Measurements from ENCODE around the gene GHRH. TPM values are rescaled to one million over a fixed set of nuclear protein-coding genes. Genes with fewer than 3 reads are reported as not detected.
A peak's percentile ranks its signal among the peaks of the same experiment; 100 is the strongest.

The GHRH gene
- total and polyA plus RNA-seq, 2 of the 4 experiments (the other 2 are of a cell fraction) = not detected

DNA sequence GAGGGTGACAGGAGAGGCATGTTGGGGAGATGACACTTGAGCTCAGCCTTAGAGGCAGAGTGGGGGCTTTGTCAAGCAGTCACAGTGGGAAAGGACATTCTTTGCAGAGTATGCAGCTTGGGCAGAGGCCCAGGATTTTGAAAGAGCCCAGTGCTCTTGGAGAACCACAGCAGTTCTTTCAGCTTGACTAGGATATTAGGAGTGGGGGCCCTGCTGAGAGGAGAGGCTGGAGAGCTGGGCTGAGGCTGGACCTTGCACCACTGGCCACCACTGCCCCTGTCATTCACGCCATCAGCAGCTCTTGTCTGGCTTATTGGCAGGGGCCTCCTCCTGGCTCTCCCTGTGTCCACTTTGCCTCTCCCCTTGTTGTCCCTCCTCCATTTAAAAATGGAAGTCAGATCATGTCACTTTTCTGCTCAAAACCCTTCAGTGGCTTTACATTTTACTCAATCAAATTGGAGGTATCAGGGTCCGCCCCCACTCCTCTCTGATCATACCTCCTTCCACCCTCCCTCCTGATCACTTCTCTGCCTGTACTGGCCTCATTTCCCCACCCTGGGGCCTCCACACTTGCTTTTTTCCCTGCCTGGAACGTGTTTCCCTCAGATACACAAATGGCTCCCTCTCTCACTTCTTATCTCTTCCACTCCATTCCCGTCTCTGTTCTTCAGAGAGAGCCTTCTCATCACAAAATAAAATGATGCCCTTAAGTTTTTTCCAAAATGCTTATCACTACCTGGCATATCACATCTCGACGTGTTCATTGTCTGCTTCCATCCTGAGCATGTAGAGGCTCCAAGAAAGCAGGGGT lies 38.3 kb upstream of the GHRH start:
- Histone ChIP-seq H3K14ac (replicated peaks; ENCODE audit: low read depth, low read length) (peak overlapping the region; percentile 26; the same call in 1 of the 2 replicates), H3K23ac (ENCODE audit: low read depth, low read length) (peak overlapping the region; percentile 18; the same call in 1 of the 2 replicates), H2BK120ac (ENCODE audit: low read depth, low read length) (peak overlapping the region; percentile 74), H3K9ac (ENCODE audit: low read depth, low read length) (no peak overlapping the region), H4K20me1 (ENCODE audit: insufficient read depth, low read length) (peaks cover 20% of the 10 kb centered on the region; the same call in 1 of the 2 replicates), H3K27ac (ENCODE audit: insufficient read depth, low read length) (peak overlapping the region; percentile 81), H3K9me1 (ENCODE audit: insufficient read depth, low read length) (peaks cover 44% of the 10 kb centered on the region), H3K36me3 (ENCODE audit: control insufficient read depth, insufficient read depth, low read length) (peaks cover 20% of the 10 kb centered on the region), H3K4me1 (ENCODE audit: control insufficient read depth, insufficient read depth, low read length) (peaks cover 22% of the 10 kb centered on the region), H3K4ac (ENCODE audit: low read depth, low read length) (peak overlapping the region; percentile 65), H3K79me1 (ENCODE audit: low read depth in 1 of 2, low read length in 2 of 2) (peaks cover 46 to 73% of the 10 kb centered on the region in 2 experiments), H3K27me3 (ENCODE audit: control insufficient read depth, insufficient read depth, low read length) (no peaks in the 10 kb centered on the region), H3K56ac (ENCODE audit: extremely low read depth, insufficient read depth, low read length) (no peak overlapping the region), H4K91ac (ENCODE audit: insufficient read depth, low read depth, low read length) (peak overlapping the region; percentile 57; the same call in 1 of the 2 replicates), H4K5ac (ENCODE audit: low read depth, low read length) (peak overlapping the region; percentile 47; the same call in 1 of the 2 replicates), H2BK15ac (ENCODE audit: low read depth, low read length) (peak overlapping the region; percentile 45; the same call in 2 of the 3 replicates), H2BK5ac (ENCODE audit: low read depth, low read length, poor library complexity, severe bottlenecking) (peak overlapping the region; percentile 88), H3K9me3 (ENCODE audit: control insufficient read depth, insufficient read depth, low read length) (no peaks in the 10 kb centered on the region), H2BK20ac (ENCODE audit: low read depth, low read length) (peak overlapping the region; percentile 9; the same call in 1 of the 2 replicates), H3K4me2 (ENCODE audit: low read depth, low read length) (peak overlapping the region; percentile 27; the same call in 1 of the 2 replicates), H2AK9ac (replicated peaks; ENCODE audit: low read depth, low read length, poor library complexity) (peak overlapping the region; percentile 49), H2AK5ac (ENCODE audit: low read depth, low read length) (peak overlapping the region; percentile 70), H3K4me3 (ENCODE audit: insufficient read depth, low read depth, low read length) (no peak overlapping the region), H2AFZ (replicated peaks; ENCODE audit: low read length, poor library complexity) (peak overlapping the region; percentile 44), H4K8ac (ENCODE audit: low read depth in 2 of 2, low read length in 2 of 2) (peak overlapping the region in 1 of 2 experiments; percentile 67; a peak in 2 of 4 replicates), H3K18ac (ENCODE audit: low read depth, low read length) (peak overlapping the region; percentile 43)
- peak; percentile 65 for DNase-seq
- peak; percentile 35 for ATAC-seq (ENCODE audit: low read depth)
- 0 out of 2 replicates have a peak, but pooled peaks have one; percentile 29 for TF ChIP-seq CEBPB (IDR thresholded peaks at IDR 0.05; ENCODE audit: low read depth, low read length)
- TF ChIP-seq NFE2L2 (IDR thresholded peaks at IDR 0.05; ENCODE audit: low read depth, low read length) = no peak
- TF ChIP-seq FOS (IDR thresholded peaks at IDR 0.05; ENCODE audit: low read depth, low read length) = no peak
- peak; percentile 73; the same call in 1 of the 2 replicates for TF ChIP-seq MAZ (IDR thresholded peaks at IDR 0.05; ENCODE audit: borderline replicate concordance, low read depth, low read length)
- TF ChIP-seq RAD21 (IDR thresholded peaks at IDR 0.05; ENCODE audit: low read length) = no peak
- no peak for TF ChIP-seq SMC3 (IDR thresholded peaks at IDR 0.05; ENCODE audit: low read depth, low read length)
- TF ChIP-seq, protein P1, sequence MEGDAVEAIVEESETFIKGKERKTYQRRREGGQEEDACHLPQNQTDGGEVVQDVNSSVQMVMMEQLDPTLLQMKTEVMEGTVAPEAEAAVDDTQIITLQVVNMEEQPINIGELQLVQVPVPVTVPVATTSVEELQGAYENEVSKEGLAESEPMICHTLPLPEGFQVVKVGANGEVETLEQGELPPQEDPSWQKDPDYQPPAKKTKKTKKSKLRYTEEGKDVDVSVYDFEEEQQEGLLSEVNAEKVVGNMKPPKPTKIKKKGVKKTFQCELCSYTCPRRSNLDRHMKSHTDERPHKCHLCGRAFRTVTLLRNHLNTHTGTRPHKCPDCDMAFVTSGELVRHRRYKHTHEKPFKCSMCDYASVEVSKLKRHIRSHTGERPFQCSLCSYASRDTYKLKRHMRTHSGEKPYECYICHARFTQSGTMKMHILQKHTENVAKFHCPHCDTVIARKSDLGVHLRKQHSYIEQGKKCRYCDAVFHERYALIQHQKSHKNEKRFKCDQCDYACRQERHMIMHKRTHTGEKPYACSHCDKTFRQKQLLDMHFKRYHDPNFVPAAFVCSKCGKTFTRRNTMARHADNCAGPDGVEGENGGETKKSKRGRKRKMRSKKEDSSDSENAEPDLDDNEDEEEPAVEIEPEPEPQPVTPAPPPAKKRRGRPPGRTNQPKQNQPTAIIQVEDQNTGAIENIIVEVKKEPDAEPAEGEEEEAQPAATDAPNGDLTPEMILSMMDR (conservative IDR thresholded peaks at IDR 0.05; ENCODE audit: low read depth, low read length) = no peak
- no peak for TF ChIP-seq ELK1 (IDR thresholded peaks at IDR 0.05; ENCODE audit: borderline replicate concordance, low read depth, low read length)
- TF ChIP-seq RFX5 (IDR thresholded peaks at IDR 0.05; ENCODE audit: low read depth, low read length) = no peak
- TF ChIP-seq RCOR1 (IDR thresholded peaks at IDR 0.05; ENCODE audit: insufficient replicate concordance, low read length) = no peak
- no peak for TF ChIP-seq CHD1 (IDR thresholded peaks at IDR 0.05; ENCODE audit: low read depth, low read length)
- no peak for TF ChIP-seq BHLHE40 (IDR thresholded peaks at IDR 0.05; ENCODE audit: low read depth, low read length)
- no peak for TF ChIP-seq MXI1 (IDR thresholded peaks at IDR 0.05; ENCODE audit: borderline replicate concordance, low read depth, low read length)
- TF ChIP-seq MAFK (IDR thresholded peaks at IDR 0.05; ENCODE audit: low read depth, low read length) = no peak
- 67% methylated on average over 4 of the region's 6 CpGs; no CpG with 5 or more reads in 1 of the 2 experiments for WGBS, 2 experiments (ENCODE audit: extremely low coverage in 2 of 2, insufficient read length in 1 of 2)
- dilution Hi-C loops (cut with HindIII; ENCODE audit: low sequenced_read_pairs, unreplicated experiment) = no loop called here
- CTCF ChIA-PET = no interaction called here
- intact Hi-C loops (cut with micrococcal nuclease) = no loop called here
- in situ Hi-C loops (cut with MboI; ENCODE audit: low sequenced_read_pairs) = no loop called here
- POLR2A ChIA-PET (ENCODE audit: unreplicated experiment) = no interaction called here
- BruUV-seq (replicated peaks) = no TSS peak

All from IMR-90 (cell line).